ENCODE results near the gene TNRC6C. TPM values are rescaled to one million over a fixed set of nuclear protein-coding genes. Genes with fewer than 3 reads are reported as not detected.
A peak's percentile ranks its signal among the peaks of the same experiment; 100 is the strongest.
"Not testable (repeated sequence)": the region's sequence is repeated elsewhere in the genome, so short reads cannot be mapped to it uniquely, and the experiment has no call there.

Gene TNRC6C
- total and polyA plus RNA-seq, 7 donors: 0.92 to 22.1 (median 6.3) TPM

DNA sequence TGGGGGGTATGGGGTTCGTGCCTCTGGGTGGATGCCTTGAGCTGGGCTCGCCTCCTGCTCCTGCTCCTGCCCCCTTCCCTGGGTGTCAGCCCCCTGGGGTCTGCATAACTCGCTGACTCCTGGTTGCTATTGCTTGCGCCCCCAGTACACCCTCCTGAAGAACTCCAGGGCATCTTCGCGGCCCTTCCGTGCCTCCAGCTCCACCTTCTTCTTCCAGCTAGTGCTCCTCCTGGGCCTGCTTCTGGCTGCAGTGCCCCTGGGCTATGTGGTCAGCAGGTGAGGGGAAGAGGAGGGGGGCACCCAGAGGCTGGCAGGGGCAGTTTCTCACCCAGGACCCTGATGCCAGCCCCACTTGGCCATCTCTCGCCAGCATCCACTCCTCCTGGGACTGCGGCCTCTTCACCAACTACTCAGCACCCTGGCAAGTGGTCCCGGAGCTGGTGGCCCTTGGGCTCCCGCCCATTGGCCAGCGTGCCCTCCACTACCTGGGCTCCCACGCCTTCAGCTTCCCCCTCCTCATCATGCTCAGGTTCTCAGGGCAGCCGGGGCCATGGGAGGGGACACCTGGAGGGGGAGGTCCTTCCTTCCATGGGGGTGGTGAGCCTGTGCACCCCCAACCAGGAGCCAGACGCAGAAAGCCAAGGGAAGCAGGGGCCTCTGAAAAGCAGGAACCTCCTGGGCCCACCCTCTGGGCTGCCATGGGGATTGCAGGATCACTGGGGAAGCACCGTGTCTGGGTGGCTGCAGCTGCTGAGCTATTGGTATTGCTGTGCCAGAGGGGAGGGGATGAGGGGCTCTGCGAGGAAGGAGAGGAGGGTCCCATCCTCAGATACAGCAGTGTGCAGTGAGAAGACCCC, 179.9 kb downstream of the TNRC6C start:
- no peak for DNase-seq
- TF ChIP-seq POLR2AphosphoS5 (IDR thresholded peaks at IDR 0.05): no peak
- TF ChIP-seq POLR2A (IDR thresholded peaks at IDR 0.05): no peak
- TF ChIP-seq EP300 (IDR thresholded peaks at IDR 0.05): no peak
- TF ChIP-seq, protein P1, sequence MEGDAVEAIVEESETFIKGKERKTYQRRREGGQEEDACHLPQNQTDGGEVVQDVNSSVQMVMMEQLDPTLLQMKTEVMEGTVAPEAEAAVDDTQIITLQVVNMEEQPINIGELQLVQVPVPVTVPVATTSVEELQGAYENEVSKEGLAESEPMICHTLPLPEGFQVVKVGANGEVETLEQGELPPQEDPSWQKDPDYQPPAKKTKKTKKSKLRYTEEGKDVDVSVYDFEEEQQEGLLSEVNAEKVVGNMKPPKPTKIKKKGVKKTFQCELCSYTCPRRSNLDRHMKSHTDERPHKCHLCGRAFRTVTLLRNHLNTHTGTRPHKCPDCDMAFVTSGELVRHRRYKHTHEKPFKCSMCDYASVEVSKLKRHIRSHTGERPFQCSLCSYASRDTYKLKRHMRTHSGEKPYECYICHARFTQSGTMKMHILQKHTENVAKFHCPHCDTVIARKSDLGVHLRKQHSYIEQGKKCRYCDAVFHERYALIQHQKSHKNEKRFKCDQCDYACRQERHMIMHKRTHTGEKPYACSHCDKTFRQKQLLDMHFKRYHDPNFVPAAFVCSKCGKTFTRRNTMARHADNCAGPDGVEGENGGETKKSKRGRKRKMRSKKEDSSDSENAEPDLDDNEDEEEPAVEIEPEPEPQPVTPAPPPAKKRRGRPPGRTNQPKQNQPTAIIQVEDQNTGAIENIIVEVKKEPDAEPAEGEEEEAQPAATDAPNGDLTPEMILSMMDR (IDR thresholded peaks at IDR 0.05): no peak
- H3K27ac ChIP-seq: no peak overlapping the region
- peaks cover 0 to 33% (median 23%) of the 10 kb centered on the region in 3 donors for H3K27me3 ChIP-seq
- no peak overlapping the region for H3K4me3 ChIP-seq
- intact Hi-C loops (cut with DNase I): no loop called here
- no peaks in the 10 kb centered on the region for H3K36me3 ChIP-seq
- 84 to 86% methylated on average over 17 of the region's 17 CpGs for WGBS, 2 donors
- H3K9me3 ChIP-seq: no peaks in the 10 kb centered on the region
- H3K4me1 ChIP-seq: peaks cover 0 to 13% (median 10%) of the 10 kb centered on the region in 4 donors

DNA sequence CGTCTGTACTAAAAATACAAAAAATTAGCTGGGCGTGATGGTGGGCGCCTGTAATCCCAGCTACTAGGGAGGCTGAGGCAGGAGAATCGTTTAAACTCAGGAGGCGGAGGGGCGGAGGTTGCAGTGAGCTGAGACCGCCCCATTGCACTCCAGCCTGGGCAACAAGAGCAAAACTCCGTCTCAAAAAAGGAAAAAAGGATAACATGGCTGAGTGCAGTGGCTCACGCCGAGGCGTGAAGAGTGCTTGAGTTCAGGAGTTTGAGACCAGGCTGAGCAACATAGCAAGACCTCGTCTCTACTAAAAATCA, 181.3 kb downstream of the TNRC6C start:
- Histone ChIP-seq H3K27ac (peak overlapping the region in 1 of 4 donors; percentile 20), H3K27me3 (peaks cover 0 to 27% (median 12%) of the 10 kb centered on the region in 3 donors), H3K4me1 (peaks cover 0 to 27% (median 23%) of the 10 kb centered on the region in 4 donors)
- H3K4me3 ChIP-seq; DNase-seq; H3K36me3 ChIP-seq; intact Hi-C loops (cut with DNase I); H3K9me3 ChIP-seq: not testable (repeated sequence)
- 58 to 84% methylated on average over 12 of the region's 12 CpGs for WGBS, 2 donors

DNA sequence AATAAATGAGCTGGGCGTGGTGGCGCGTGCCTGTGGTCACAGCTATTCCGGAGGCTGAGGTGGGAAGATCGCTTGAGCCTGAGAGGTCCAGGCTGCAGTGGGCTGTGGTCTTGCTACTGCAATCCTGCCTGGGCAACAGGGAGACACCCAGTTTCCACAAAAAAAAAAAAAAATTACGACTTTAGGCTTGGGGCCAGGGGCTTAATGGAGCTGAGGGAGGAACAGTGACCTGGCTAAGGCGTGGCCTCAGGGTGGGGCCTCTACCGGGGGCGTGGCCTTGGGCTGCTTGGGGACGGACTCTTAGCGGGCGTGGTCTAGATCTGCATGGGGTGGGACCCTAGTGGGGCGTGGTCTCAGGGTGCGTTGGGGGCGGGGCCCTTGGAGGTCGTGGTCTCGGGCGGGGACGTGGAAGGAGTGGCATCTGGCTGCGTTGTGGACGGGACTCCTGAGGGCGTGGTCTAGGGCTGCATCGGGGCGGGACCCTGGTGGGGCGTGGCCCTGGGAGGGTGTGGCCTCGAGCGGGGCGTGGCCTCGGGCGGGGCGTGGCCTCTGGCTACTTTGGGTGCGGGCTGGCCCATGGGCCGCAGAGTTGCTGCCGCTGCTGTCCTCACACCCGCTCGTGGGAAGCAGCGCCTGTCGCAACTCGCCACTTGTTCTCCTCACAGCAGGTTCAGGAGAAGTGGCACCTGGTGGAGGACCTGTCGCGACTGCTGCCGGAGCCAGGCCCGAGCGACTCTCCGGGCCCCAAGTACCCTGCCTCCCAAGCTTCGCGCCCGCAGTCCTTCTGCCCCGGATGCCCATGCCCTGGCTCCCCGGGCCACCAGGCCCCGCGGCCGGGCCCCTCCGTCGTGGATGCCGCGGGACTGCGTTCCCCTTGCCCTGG, 181.9 kb downstream of the TNRC6C start:
- DNase-seq: peak; percentile 90
- no peak for TF ChIP-seq POLR2A (IDR thresholded peaks at IDR 0.05)
- TF ChIP-seq EP300 (IDR thresholded peaks at IDR 0.05): no peak
- TF ChIP-seq POLR2AphosphoS5 (IDR thresholded peaks at IDR 0.05): no peak
- TF ChIP-seq, protein P1 (IDR thresholded peaks at IDR 0.05): no peak
- intact Hi-C loops (cut with DNase I): no loop called here
- 19 to 33% methylated on average over 58 of the region's 58 CpGs for WGBS, 2 donors
- Histone ChIP-seq H3K36me3 (no peaks in the 10 kb centered on the region), H3K4me3 (peak overlapping the region in 1 of 4 donors; percentile 11), H3K27me3 (peaks cover 0 to 25% (median 12%) of the 10 kb centered on the region in 3 donors), H3K27ac (peak overlapping the region in 2 of 4 donors; percentile 28 to 32), H3K4me1 (peaks cover 0 to 33% (median 29%) of the 10 kb centered on the region in 4 donors), H3K9me3 (no peaks in the 10 kb centered on the region)

DNA sequence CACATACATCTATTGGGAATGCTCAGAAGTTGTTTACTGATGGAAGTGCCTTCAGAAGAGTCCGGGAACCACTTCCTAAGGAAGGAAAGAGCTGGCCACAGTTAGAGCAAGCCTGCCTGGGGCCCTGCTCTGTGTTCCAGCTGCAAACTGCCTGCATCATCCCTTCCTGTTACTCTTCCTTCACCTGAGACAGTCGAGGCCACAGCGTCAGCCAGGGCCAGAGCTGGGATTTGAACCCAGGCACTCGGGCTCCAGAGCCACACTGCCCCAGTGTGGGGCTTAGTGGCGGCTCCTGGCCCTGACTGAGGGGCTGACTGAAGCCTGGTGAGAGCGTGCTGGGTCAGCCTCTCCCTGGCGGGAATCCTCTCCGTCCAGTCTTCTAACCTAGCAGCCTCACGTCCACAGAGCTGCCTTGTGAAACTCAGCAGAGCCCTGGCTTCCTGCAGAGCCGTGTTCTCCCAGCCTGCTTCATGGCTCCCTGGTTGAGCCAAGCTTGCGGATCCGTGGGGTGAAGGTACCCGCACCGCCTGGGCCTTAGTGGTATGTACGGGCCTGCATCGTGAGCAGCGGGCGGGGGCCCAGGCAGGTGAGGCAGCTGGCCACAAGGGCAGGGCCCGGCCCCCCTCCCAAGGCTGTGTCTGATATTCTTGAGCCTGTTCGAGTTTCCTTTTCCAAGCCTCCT, 183.1 kb downstream of the TNRC6C start:
- peaks cover 0 to 37% (median 31%) of the 10 kb centered on the region in 4 donors for H3K4me1 ChIP-seq
- no peak for DNase-seq
- no peak for TF ChIP-seq POLR2A (IDR thresholded peaks at IDR 0.05)
- H3K27ac ChIP-seq: no peak overlapping the region
- H3K4me3 ChIP-seq: no peak overlapping the region
- H3K27me3 ChIP-seq: peaks cover 0 to 25% (median 12%) of the 10 kb centered on the region in 3 donors
- WGBS, 2 donors: 40 to 75% methylated on average over 20 of the region's 20 CpGs
- H3K9me3 ChIP-seq: no peaks in the 10 kb centered on the region
- intact Hi-C loops (cut with DNase I): no loop called here
- H3K36me3 ChIP-seq: no peaks in the 10 kb centered on the region

DNA sequence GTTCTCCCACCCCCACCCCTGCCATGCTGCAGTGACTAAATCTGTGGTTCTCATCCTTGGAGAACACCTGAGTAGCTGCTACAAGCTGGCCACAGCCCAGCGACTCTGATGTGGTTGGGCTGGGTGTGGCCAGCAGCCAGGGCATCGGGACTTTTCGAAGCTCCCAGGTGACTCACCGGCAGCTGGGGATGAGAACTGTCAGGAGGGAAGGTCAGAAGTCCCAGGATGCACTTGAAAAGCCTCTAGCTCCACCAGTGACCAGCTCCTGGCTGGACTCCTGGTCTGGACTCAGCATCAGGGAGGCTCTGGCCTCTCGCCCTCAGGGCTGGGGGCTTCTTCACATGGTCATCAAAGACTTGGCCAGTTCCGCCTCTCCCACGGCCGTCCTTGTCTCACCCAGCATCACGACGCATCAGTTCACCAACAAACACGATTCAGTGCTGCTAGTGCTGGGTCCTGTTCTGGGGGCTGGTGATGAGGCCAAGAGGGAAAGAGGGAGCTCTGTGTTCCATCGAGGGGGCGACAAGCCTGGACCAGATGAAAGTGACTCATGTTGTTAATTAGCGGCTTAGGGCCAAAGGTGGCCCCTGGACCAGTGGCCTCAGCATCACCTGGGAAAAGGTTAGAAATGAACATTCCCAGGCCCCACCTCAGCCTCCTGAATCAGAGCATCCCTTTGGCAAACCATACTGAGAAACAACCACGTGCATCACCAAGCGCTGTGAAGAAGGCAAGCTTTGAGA, 183.8 kb downstream of the TNRC6C start:
- TF ChIP-seq, protein P1 (IDR thresholded peaks at IDR 0.05): no peak
- TF ChIP-seq POLR2AphosphoS5 (IDR thresholded peaks at IDR 0.05) (no peak), POLR2A (IDR thresholded peaks at IDR 0.05) (no peak), EP300 (IDR thresholded peaks at IDR 0.05) (no peak)
- intact Hi-C loops (cut with DNase I): no loop called here

More for the DNA sequence above, 183.8 kb downstream of the TNRC6C start:
- H3K27ac ChIP-seq: no peak overlapping the region
- no peak for DNase-seq
- no peaks in the 10 kb centered on the region for H3K36me3 ChIP-seq
- 37 to 72% methylated on average over 16 of the region's 16 CpGs for WGBS, 2 donors
- H3K9me3 ChIP-seq: no peaks in the 10 kb centered on the region
- H3K4me1 ChIP-seq: peaks cover 0 to 37% (median 31%) of the 10 kb centered on the region in 4 donors
- no peak overlapping the region for H3K4me3 ChIP-seq
- peaks cover 0 to 25% (median 12%) of the 10 kb centered on the region in 3 donors for H3K27me3 ChIP-seq

Data from sigmoid colon (tissue), 7 donors.